ENCODE data around the gene BARX2. TPM values are rescaled to one million over a fixed set of nuclear protein-coding genes. Genes with fewer than 3 reads are reported as not detected.

Gene BARX2
- total RNA-seq, 1 donor from 2014 or later = 7.0 TPM

DNA sequence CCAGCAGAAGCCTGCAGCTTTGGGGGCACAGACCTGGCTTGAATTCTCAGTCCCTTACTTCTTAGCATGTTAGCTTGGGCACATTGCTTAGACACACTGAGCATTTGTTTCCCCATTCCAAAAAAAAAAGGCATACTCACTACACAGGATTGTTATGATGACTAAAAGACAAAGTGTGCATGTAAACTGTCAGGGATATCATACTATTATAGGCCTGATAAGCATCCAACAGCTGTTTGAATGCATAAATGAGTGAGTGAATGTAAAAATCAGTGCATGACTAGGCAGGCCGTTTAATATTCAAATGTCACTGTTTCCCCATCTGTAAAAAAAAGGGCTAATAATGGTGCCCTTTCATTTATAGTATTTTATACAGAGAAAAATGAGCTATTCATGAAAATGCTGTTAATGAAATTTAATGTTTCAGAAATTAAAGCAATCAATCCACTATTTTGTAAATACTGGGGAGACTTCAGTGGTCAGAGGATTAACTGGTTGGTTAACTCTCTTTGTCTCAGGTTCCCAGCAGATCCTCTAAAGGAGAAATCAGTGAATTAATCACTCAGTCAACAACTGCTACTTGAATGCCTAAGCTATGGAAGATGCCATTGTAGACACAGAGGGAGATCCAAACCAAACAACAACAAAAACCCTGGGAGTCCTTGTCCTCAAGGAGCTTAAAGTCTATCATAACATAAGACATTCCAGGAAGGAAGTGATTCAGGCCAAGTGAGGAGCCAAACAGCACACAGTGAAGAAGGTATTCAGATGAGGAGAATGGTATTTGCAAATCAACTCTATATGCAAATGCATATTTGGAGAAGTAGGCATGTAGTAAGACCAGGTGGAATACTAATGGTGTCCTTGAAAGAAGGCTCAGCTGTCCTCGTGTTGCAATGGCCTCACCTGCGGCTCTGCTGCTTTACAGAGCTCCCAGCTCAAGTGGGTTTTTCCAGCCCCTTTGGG lies 26.8 kb downstream of the BARX2 start:
- DNase-seq (ENCODE audit: low spot score) = no peak

DNA sequence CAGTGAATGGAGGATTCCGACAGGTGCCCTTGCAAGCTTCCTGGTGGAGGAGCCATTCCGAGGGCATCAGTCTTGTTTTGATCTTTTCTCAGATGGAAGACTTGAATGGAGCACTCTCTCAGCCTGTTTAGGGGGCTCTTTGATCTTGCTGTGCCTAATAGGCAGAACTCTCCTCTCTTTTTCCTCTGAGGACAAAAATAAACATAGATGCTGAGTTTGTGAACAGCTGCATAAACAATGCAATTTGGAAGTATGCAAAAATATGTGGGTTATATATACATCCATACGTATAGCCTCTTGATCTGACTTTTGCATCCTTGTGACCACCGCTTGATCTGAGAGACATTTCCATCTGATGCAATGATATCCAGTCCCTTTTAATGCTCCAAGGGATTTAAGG lies 29.1 kb downstream of the BARX2 start:
- no peak for DNase-seq (ENCODE audit: low spot score)

DNA sequence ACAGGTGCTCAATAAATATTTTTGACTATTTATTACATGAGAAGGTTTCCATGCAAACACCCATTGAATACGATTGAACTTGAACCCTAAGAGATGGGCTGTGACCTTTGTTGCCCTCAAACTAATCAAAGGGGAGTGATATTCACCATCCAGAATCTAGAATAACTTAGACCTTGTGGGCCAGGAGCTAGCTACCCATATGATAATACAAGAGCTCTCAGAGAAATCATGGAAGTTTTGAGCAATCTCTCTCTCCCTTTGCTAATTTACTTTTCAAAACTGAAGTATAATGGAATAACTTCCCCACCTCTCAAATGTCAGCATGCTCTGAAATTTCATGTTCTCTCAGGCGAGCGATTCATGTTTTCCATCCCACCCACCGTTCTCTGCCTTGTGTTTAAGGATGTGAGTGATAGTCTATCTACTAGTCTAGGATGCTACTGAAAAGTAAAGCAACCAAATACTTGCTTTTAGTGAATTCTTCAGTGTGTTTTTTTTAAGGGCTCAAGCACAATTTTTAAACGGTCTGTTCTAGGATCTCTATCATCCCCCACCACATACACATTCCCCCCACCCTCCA lies 33.3 kb downstream of the BARX2 start:
- DNase-seq (ENCODE audit: low spot score) = no peak

DNA sequence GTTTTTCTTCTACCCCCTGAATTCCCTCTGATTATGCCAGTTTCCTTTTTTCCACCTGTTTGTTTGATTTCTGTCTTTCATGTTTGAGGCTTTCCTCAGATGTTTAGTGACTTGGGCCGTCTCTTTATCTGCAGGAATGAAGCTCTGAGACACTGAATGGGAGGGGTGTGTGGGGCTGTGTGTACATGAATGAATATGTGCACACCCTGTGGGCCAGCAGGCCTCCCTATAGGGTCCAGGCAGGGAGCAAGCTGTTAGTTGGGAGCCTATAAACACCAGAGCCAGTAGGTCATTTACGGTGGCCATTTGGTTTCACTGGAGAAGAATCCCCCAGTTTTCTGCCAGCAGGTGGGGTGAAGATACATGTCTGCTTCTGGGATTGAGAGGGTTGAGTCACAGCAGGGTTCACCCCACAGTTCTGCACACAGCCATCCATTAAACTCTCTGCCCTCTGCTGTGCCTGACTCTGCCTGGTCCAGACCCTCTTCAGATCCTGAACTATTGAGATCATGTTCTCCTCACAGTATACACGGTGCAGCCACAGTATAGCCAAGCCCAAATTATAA lies 34.8 kb downstream of the BARX2 start:
- no peak for DNase-seq (ENCODE audit: low spot score)

DNA sequence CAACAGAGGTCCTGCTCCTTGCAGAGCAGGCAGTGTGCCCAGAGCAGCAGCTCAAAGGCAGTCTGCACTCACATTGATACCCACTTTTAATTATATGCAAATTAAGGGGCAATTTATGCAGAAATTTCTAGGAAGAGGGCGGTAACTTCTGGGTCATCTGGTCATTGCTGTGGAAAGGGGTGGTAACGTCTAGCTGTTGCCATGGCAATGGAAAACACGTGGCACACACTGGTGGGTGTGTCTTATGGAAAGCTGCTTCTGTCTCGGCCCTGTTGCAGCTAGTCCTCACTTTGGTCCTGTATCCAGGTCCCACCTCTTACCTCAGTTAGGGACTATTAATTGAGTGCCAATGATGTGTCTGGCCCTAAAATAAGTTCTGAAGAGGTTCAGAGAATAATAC lies 36.8 kb downstream of the BARX2 start:
- DNase-seq (ENCODE audit: low spot score) = no peak

DNA sequence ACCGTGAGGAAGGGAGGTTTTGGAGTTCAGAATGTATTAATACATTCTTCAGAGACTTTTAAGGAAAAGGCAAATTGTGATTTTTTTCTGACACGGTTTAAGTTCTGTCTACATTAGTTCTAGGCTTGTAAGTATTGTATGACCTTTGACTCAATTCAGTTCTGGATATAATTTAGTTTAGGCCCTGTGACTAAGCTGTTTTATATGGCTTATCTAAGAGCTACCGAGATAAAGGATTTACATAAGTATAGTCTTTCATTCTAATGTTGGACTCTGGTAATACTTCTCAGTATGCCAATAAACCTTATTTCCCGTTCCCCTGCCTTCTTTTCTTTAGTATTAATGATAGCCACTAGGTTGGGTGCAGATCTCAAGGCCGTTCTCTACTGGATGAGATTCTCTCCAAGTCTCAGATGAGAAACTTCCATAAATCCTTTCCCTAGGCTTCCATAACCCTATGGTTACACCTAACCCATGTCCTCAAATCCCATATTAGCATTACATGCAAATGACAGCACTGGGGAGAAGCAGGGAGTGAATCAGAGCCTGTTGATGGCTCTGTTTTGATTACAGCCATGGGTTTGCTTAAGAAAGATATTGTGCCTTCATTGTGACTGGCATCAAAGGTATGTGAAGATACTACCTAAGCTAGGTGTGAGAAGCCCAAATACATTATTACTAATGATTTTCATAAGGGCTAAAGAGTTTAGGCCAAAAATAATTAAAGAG lies 38.7 kb downstream of the BARX2 start:
- no peak for DNase-seq (ENCODE audit: low spot score)

DNA sequence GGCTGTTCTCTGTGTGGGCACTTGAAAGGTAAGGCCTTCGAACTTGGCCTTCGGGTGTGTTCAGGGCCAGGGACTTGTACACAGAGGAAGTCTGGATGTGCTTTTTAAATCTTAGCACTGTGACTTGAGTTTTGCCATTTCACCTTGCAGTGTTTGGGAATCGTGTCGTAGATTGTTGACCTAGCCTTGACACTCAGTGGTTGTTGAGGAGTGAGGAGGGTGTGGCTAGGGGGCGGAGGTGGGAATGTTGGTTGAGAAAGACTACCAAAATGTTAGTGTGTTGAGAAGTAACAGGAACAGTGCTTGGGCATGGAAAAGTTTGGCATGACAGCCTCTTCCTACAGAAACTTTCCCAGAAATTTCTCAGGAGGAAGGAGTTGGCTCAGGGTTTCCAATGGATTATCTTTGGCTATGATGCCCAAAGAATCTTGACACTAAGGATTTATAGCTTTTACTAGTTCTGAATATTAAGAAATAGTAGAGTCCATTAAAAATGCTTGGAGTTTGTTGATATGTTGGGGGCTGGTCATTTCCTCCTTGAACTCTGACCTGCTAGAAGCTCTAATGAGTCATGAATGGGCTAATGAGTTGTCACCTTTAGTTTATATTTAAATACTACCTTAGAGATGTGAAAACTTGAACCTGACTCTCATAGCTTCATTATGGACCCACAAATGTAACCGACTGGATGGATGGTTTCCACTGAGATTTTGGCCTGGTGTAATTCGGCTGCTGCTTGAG lies 40.6 kb downstream of the BARX2 start:
- no peak for DNase-seq (ENCODE audit: low spot score)

DNA sequence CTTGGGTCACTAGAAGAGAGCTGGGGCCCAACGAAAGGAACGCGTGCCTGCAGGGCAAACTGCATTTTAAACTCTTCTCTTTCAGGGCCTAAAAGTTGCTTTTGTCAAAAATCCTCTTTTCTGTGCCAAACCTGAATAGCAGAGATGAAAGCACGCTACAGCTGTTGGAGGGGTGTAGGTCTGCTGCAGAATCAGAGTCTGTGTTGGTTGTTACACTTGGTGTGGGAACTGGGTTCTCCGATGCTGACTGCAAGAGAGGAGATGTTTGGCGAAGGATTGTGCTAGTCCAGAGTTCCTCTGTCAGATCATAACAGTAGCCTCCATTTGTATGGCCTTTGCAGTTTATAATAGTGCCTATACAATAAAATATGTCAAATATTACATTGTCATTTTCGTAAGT lies 41.8 kb downstream of the BARX2 start:
- DNase-seq (ENCODE audit: low spot score) = no peak

DNA sequence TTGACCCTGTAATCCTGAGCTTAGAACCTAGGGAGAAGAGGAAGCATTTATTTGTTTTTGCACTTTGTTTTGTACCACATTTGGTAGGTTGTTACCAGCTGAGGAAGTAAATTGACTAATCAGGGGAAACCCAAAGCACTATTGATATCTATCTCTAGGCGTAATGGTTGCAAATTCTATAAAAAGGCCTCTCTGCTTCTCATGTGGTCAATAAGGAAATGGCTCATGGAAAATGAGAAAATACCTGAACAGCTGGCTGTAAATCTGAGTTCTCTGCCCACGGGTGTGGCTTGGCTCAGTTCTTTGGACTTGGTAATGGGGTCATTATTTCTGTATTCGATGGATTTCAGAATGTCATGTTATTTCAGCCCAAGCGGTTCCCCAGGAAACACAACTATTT lies 42.4 kb downstream of the BARX2 start:
- no peak for DNase-seq (ENCODE audit: low spot score)

DNA sequence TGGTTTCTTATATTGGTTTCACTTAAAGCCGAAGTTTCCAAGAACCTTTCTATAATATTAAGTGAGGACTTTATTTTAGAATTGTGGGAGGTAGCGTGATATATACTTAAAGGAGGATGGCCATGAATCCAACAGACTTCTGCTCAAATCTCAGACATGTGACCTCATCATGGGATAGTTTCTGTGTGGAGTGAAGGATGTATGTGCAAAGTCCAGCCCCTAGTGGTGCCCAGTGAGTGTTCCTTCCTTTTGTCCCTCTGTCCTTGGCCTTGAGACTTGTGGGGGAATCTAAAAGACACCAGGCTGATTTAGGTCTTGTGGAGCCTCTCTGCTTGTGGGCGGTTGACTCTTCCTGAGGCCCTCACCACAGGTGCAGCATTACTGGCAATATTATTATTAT lies 43.7 kb downstream of the BARX2 start:
- no peak for DNase-seq (ENCODE audit: low spot score)

DNA sequence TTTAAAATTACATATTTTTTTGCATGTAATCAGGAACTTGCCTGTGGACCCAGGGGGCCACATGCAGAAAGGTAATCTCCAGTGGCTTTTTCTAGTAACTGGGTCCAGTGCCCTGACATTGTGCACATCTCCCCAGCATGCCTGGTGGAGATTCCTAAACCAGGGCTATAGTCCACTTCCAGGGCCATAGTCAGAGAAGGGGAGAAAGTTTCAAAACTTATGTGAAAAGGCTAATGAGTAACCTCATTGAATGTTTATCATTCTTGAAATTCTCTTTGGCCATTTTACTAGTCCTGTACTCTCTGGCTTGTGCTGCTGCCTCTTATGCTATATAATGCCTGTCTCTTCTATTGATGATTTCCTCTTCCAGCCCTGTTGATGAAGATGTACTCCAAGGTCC lies 47.8 kb downstream of the BARX2 start:
- DNase-seq (ENCODE audit: low spot score) = no peak

DNA sequence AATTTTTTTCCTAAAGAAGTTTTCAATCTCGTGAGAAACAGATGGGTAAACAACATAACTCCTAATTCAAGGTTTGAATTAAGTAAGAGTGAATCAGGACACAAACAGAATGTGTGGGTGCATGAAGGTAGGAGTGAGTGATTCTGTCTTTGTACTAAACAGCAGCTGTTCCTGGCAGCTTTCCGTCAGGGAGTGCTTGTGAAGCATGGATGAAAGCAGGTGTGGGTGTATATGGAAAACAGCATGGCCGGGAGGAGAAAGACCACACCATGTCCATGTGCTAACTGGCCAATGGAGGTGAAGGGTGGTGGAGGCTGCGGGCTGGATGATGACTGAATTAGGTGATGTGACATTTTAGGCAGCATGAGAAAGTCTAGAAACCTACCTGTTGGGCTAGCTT lies 49.6 kb downstream of the BARX2 start:
- DNase-seq (ENCODE audit: low spot score) = no peak

DNA sequence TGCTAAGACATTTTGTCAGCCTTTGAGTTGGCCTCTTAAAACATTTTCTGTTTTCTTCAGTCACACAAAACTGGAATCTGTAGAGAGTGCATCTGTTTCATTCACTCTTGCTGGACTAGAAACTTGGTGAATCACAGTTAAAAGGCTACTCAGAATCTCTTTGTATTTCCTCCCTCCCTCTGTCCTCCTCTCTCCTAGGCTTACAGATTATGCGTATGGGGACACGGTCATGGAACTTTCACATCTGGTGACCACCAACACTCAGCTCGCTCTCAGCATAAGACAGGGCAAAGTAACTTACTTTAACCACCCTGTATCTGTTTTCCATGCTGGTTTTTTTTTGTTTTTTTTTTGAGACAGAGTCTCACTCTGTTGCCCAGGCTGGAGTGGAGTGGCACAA lies 50.4 kb downstream of the BARX2 start:
- DNase-seq (ENCODE audit: low spot score) = no peak

DNA sequence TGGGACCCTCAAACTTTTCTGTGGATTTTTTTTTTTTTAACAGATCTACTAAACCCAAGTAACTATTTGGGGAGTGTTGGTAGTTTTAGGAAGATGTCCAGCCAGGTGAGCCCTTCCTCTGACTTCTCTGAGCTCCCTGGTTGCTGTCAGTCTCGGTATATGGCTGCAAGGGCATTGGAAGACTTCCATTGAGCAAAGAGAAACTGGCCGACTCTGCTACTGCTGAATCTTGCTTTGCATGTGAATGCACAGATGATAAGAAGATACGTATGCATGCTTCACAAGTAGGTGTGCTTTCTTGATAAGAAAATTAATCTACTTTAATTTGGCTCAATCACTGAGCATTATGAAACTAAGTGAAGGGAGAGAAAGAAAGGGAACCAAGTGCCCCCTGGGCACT lies 51.1 kb downstream of the BARX2 start:
- no peak for DNase-seq (ENCODE audit: low spot score)

DNA sequence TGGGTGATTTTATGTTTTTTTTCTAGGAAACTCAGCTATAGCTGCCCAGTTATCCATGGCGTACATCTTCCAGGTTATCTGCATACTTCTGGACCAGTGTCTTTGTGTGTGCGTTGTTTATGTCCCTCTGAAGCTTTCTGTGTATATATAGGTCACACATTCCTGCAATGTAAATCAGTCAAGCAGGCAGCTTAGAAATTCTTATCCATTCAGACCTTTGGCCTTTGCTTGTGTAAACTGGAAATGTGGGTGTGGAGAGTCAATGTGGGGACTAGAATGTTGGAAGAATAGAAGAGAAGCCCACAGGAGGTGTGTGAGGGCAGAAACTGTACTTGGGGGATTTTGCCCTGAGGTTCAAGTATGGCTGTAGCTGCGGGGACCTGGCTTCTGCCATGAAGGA lies 51.7 kb downstream of the BARX2 start:
- peak; percentile 24 for DNase-seq (ENCODE audit: low spot score)

DNA sequence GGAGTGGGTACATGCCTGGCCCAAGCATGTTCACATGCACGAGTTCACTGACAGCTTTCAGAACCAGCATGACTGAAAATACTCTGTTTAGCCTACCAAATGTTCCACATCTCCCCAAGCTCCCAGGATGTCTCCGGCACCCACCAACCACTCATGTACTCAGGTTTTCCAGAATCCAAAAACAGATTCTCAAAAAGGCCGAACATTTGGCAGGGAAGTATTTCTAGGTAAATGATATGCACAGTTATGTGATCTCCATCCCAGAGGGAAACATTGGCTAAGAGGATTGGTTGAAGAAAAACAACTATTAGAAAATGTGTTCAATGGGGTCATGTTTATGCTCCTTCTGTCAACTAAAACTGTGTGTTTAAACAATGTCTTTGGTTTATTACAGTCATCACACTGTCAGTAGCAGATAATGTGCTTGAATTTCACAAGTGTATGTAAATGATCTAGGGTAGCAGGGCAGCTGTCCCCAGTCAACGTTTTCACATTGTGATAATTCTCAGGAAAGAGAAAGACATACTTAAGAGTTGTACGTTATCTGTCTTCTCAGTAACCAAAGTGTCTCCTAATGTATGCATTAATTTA lies 52.3 kb downstream of the BARX2 start:
- DNase-seq (ENCODE audit: low spot score) = no peak

DNA sequence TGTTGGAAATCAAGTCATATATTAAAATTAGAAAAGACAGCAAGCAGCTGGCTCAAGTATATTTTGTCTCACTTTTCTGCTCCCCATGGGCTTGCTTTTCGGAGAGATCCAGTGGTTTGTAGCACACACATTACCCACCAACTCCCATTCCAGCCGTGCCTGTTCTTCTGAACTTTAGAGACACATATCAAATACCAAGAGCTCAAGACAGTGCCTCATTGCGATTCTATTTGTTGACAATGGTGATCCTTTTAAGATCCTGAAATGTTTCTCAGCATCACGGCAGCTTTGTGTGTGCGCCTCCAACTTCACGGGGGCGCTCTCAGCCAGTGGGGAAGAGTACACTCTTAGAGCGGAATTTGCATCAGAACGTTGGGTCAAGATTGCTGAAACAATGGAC lies 52.9 kb downstream of the BARX2 start:
- DNase-seq (ENCODE audit: low spot score) = no peak

DNA sequence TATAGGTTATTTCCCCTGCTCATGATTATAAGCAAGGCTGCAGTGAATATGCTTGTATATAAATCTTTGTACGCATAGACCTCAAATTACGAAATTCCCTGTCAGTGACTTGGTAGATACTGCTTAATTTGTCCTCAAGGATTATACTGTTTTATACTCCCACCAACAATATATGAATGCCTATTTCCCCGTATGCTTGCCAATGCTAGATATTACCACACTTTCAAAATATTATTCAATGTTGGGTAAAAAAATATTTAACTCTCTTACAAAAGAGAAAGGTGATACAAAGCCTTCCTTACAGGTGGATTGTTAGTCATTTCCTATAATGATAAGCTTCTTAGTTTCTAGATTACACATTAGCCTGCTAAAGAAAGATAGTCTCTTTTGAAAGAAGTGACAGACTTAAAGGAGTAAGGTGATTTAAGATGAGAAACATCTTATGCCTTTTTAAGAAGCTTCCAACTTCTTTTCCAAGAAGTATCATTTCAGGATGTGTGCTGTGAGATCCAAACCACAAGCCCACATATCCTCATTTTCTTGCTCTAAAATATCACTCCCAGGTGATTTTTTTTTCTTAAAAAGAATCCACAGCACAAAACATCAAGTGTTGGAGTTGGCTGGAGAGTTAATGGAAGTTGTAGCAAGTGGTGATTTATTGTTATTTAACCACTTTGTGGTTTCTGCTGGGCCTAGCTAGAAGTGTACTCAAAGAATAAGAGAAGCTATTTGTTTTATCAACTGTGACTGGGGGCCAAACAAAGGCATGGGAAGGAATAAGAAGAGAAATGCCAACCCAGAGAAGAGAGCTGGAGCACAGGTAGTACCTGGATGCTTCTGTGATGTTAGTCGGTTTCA lies 59.2 kb downstream of the BARX2 start:
- DNase-seq (ENCODE audit: low spot score) = no peak

DNA sequence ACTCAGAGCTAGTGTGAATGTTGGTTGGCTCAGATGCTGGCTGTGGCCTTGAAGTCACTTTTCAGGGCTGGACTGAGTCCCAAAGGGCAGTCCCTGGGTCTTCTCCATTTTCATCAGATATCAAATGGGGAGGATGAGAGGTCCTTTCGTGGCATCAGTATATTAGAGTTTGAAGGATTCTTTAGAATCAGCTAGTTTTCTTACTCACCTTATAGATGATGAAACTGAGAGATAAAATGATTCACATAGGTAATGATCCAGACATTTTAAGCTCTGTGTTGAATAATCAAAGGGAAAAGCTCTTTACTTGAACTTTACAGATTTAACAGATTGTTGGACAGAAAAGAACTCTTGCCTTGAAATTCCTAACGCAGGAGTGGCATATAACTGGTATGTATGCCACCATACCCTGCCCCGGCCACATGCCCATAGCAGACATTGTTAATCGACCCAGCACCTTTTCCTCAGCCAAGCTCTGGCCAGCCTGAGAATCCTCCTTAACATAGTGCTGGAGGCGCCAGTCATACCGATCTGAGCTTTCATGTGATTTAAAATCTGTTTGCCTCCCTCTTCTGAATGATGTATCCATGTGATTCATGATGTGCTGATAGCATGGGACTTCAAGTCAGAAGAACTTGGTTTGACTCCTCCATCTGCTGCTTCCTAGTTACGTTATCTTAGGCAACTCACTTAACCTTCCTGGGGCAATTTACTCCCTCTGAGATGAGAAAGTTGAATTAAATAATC lies 60.0 kb downstream of the BARX2 start:
- DNase-seq (ENCODE audit: low spot score) = peak; percentile 30

DNA sequence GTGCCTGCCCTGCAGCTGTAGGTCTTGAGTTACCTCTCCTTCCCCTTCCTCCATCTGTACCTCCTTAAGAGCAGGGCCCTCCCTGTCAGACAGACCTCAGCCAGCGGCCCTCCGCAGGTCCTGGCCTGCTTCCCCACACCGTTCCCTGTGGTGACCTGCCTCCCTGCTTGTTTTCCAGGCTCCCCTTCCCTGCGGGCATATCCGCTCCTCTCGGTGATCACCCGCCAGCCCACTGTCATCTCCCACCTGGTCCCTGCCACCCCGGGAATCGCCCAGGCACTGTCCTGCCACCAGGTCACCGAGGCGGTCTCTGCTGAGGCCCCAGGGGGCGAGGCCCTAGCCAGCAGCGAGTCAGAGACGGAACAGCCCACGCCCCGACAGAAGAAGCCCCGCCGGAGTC lies 60.9 kb downstream of the BARX2 start:
- DNase-seq (ENCODE audit: low spot score) = no peak
